Spinal cord (tissue), 10 donors: ENCODE results near the gene CDK9. TPM values are rescaled to one million over a fixed set of nuclear protein-coding genes. Genes with fewer than 3 reads are reported as not detected.

Experiments
- DNase-seq, 6 donors: peaks; one replicate each; pipeline versions ENCODE4 v3.0.0 to v3.0.0-alpha.2; 2013 to 2015; ENCODE audit warnings: low spot score in 6 of 6, low read depth in 4 of 6
- H3K27ac ChIP-seq: one replicate; pipeline ENCODE4 v1.5.1; 2013; ENCODE audit warnings: low read depth, low read length, control low read depth
- H3K27me3 ChIP-seq: one replicate; pipeline ENCODE4 v1.6.1; 2013; ENCODE audit warnings: low read length; ENCODE audit not compliant: control insufficient read depth, insufficient read depth
- H3K36me3 ChIP-seq: one replicate; pipeline ENCODE4 v1.6.1; 2013; ENCODE audit warnings: low read length; ENCODE audit not compliant: control insufficient read depth, insufficient read depth
- H3K4me1 ChIP-seq: one replicate; pipeline ENCODE4 v1.6.1; 2013; ENCODE audit warnings: low read length; ENCODE audit not compliant: control insufficient read depth, insufficient read depth
- H3K4me3 ChIP-seq: one replicate; pipeline ENCODE4 v1.5.1; 2013; ENCODE audit warnings: low read depth, low read length, control low read depth
- H3K9me3 ChIP-seq: one replicate; pipeline ENCODE4 v1.6.1; 2013; ENCODE audit warnings: low read length; ENCODE audit not compliant: control insufficient read depth, insufficient read depth
- WGBS: methylation state at CpG from one replicate; pipeline ENCODE4 v1.1.5; 2013; ENCODE audit warnings: missing lambda C conversion rate; ENCODE audit not compliant: insufficient coverage; 5-methylcytosine and 5-hydroxymethylcytosine counted together
- polyA plus RNA-seq, 2 donors: library from polyadenylated mRNA; unstranded; fragments of 120-200 nt; gene quantifications; one replicate each; pipeline ENCODE4 v1.2.1, GENCODE V29; 2013; ENCODE audit not compliant: insufficient read length in 2 of 2
- total RNA-seq, 2 donors: library from RNA; depleted of rRNA in 1 of 2; stranded (reverse); fragments of 120-200 nt in 1 of 2; fragments of >200 nt in 1 of 2; gene quantifications; one replicate each; pipeline versions ENCODE4 v1.2.3 to v1.2.4, GENCODE V29; 2013 to 2014
- donor health status: healthy.

CDK9 gene
- total and polyA plus RNA-seq, 4 donors = 39.8 to 148 (median 89.6) TPM

- Histone ChIP-seq H3K27ac (no peak overlapping the region), H3K36me3 (peaks cover 25% of the 10 kb centered on the region)
Observed at GRCh38 chr9:127796852-127797370, 11.1 kb downstream of the CDK9 start.

GRCh38 chr9:127801955-127802575 is 16.2 kb downstream of the CDK9 start:
- Histone ChIP-seq H3K36me3 (peaks cover 21% of the 10 kb centered on the region), H3K27ac (peak overlapping the region; percentile 85), H3K4me1 (peaks cover 22% of the 10 kb centered on the region), H3K27me3 (no peaks in the 10 kb centered on the region), H3K9me3 (no peaks in the 10 kb centered on the region), H3K4me3 (peak overlapping the region; percentile 72)
- DNase-seq = peak in 1 of 6 donors; percentile 39
- WGBS = 15% methylated on average over 7 of the region's 10 CpGs

More at GRCh38 chr9:127796852-127797370, 11.1 kb downstream of the CDK9 start:
- H3K4me3 ChIP-seq = no peak overlapping the region
- DNase-seq = no peak
- H3K9me3 ChIP-seq = no peaks in the 10 kb centered on the region
- H3K27me3 ChIP-seq = no peaks in the 10 kb centered on the region
- WGBS = no CpG with 5 or more reads among the region's 11 CpGs
- peaks cover 9% of the 10 kb centered on the region for H3K4me1 ChIP-seq

- Histone ChIP-seq H3K4me3 (peak within 1 kb of the TSS; percentile 72), H3K4me1 (peaks cover 22% of the 10 kb centered on the region), H3K27ac (peak within 1 kb of the TSS; percentile 85), H3K9me3 (no peaks in the 10 kb centered on the region), H3K27me3 (no peaks in the 10 kb centered on the region), H3K36me3 (peaks cover 28% of the 10 kb centered on the region)
- under 1% methylated on average over 70 of the region's 83 CpGs for WGBS
- peak; percentile 69 to 96 (median 76) for DNase-seq
Observed at GRCh38 chr9:127802576-127803443, 17.0 kb downstream of the CDK9 start, which contains the start of gene FPGS. FPGS (plus strand) TSS chr9:127802882; CDS start chr9:127802925, 43 bp downstream.

- peaks cover 22% of the 10 kb centered on the region for H3K4me1 ChIP-seq
- WGBS = 47% methylated on average over 11 of the region's 18 CpGs
- no peaks in the 10 kb centered on the region for H3K9me3 ChIP-seq
- no peak for DNase-seq
- H3K4me3 ChIP-seq = peak overlapping the region; percentile 72
- H3K27ac ChIP-seq = peak overlapping the region; percentile 79
- H3K36me3 ChIP-seq = peaks cover 38% of the 10 kb centered on the region
- H3K27me3 ChIP-seq = no peaks in the 10 kb centered on the region
Observed at GRCh38 chr9:127803507-127804352, 17.9 kb downstream of the CDK9 start.

- Histone ChIP-seq H3K27me3 (no peaks in the 10 kb centered on the region), H3K27ac (no peak overlapping the region), H3K4me1 (peaks cover 28% of the 10 kb centered on the region), H3K36me3 (peaks cover 55% of the 10 kb centered on the region), H3K9me3 (no peaks in the 10 kb centered on the region), H3K4me3 (no peak overlapping the region)
- no peak for DNase-seq
- 55% methylated on average over 4 of the region's 8 CpGs for WGBS
Observed at GRCh38 chr9:127805620-127806019, 19.8 kb downstream of the CDK9 start.

GRCh38 chr9:127806871-127807270 is 21.0 kb downstream of the CDK9 start:
- H3K9me3 ChIP-seq = no peaks in the 10 kb centered on the region
- no peaks in the 10 kb centered on the region for H3K27me3 ChIP-seq
- peaks cover 59% of the 10 kb centered on the region for H3K36me3 ChIP-seq
- 95% methylated on average over 10 of the region's 14 CpGs for WGBS
- H3K4me3 ChIP-seq = no peak overlapping the region
- no peak for DNase-seq
- H3K27ac ChIP-seq = no peak overlapping the region
- H3K4me1 ChIP-seq = peaks cover 27% of the 10 kb centered on the region

GRCh38 chr9:127808347-127809001 is 22.6 kb downstream of the CDK9 start:
- WGBS = 93% methylated on average over 13 of the region's 17 CpGs
- no peak for DNase-seq
- H3K36me3 ChIP-seq = peaks cover 75% of the 10 kb centered on the region

GRCh38 chr9:127809002-127809539 is 23.2 kb downstream of the CDK9 start:
- Histone ChIP-seq H3K27ac (no peak overlapping the region), H3K4me1 (peaks cover 17% of the 10 kb centered on the region), H3K27me3 (no peaks in the 10 kb centered on the region), H3K4me3 (no peak overlapping the region), H3K36me3 (peaks cover 80% of the 10 kb centered on the region), H3K9me3 (no peaks in the 10 kb centered on the region)
- no peak for DNase-seq
- 61% methylated on average over 7 of the region's 9 CpGs for WGBS

More at GRCh38 chr9:127808347-127809001, 22.6 kb downstream of the CDK9 start:
- H3K27ac ChIP-seq = no peak overlapping the region
- no peaks in the 10 kb centered on the region for H3K9me3 ChIP-seq
- no peak overlapping the region for H3K4me3 ChIP-seq
- H3K4me1 ChIP-seq = peaks cover 20% of the 10 kb centered on the region
- H3K27me3 ChIP-seq = no peaks in the 10 kb centered on the region
